GM21786 (cell line): Measurements from ENCODE around the gene WDR27.

Experiments used
- ATAC-seq: cut with Tn5 transposase; IDR thresholded peaks from one replicate; pipeline ENCODE4 v1.9.1; 2021; ENCODE audit not compliant: unreplicated experiment

Gene WDR27

GRCh38 chr6:169641461-169642085, 60.3 kb downstream of the WDR27 start:
- ATAC-seq: no peak

- ATAC-seq: no peak
Observed at GRCh38 chr6:169640983-169641382, 60.8 kb downstream of the WDR27 start.

- ATAC-seq: no peak
Observed at GRCh38 chr6:169640351-169640852, 61.4 kb downstream of the WDR27 start.

- ATAC-seq: no peak
Observed at GRCh38 chr6:169639653-169640278, 62.1 kb downstream of the WDR27 start.

- ATAC-seq: no peak
Observed at GRCh38 chr6:169638915-169639314, 62.9 kb downstream of the WDR27 start.

- ATAC-seq: no peak
Observed at GRCh38 chr6:169638388-169638787, 63.4 kb downstream of the WDR27 start.

GRCh38 chr6:169635345-169635744, 66.5 kb downstream of the WDR27 start:
- no peak for ATAC-seq

- ATAC-seq: no peak
Observed at GRCh38 chr6:169632841-169633240, 69.0 kb downstream of the WDR27 start.

- no peak for ATAC-seq
Observed at GRCh38 chr6:169629256-169629655, 72.6 kb downstream of the WDR27 start.

GRCh38 chr6:169627736-169628607, 73.9 kb downstream of the WDR27 start:
- ATAC-seq: no peak

- ATAC-seq: no peak
Observed at GRCh38 chr6:169626649-169627048, 75.2 kb downstream of the WDR27 start.

GRCh38 chr6:169626169-169626568, 75.7 kb downstream of the WDR27 start:
- ATAC-seq: no peak

GRCh38 chr6:169625376-169625775, 76.5 kb downstream of the WDR27 start:
- no peak for ATAC-seq

- ATAC-seq: no peak
Observed at GRCh38 chr6:169624785-169625184, 77.0 kb downstream of the WDR27 start.

- ATAC-seq: no peak
Observed at GRCh38 chr6:169623975-169624374, 77.9 kb downstream of the WDR27 start.

- ATAC-seq: no peak
Observed at GRCh38 chr6:169623343-169623742, 78.5 kb downstream of the WDR27 start.

- ATAC-seq: no peak
Observed at GRCh38 chr6:169622618-169623017, 79.2 kb downstream of the WDR27 start.

GRCh38 chr6:169621311-169621710, 80.5 kb downstream of the WDR27 start:
- no peak for ATAC-seq

GRCh38 chr6:169620171-169621130, 81.4 kb downstream of the WDR27 start:
- no peak for ATAC-seq

GRCh38 chr6:169619650-169620049, 82.2 kb downstream of the WDR27 start:
- ATAC-seq: no peak
